PFSK-1 (cell line): ENCODE measurements around the gene RIMS4.

Experiments used
- FOXP2 ChIP-seq: optimal IDR thresholded peaks from 2 replicates; pipeline ENCODE3; 2011; ENCODE audit warnings: borderline replicate concordance, control low read depth, inconsistent platforms; ENCODE audit not compliant: insufficient read depth; ENCODE audit errors: extremely low read length, extremely low read depth
- POLR2AphosphoS5 ChIP-seq: IDR thresholded peaks from 2 replicates; pipeline ENCODE4 v1.6.1; 2012; ENCODE audit warnings: low read depth, mild to moderate bottlenecking, control low read depth, low read length, moderate library complexity
- REST ChIP-seq, 2 experiments: IDR thresholded peaks; 2 replicates each; pipeline versions ENCODE4 v1.6.1 to v1.8.0; 2011 to 2012; ENCODE audit warnings: low read depth in 2 of 2, low read length in 2 of 2, control low read depth in 1 of 2, inconsistent platforms in 1 of 2, mild to moderate bottlenecking in 1 of 2, moderate library complexity in 1 of 2; ENCODE audit not compliant: insufficient read depth in 1 of 2
- SIN3A ChIP-seq: IDR thresholded peaks from 2 replicates; pipeline ENCODE4 v1.6.1; 2012; ENCODE audit warnings: mild to moderate bottlenecking, low read length, moderate library complexity, borderline replicate concordance; ENCODE audit not compliant: insufficient read depth
- TAF1 ChIP-seq: IDR thresholded peaks from 2 replicates; pipeline ENCODE4 v1.6.1; 2012; ENCODE audit warnings: low read length, control low read depth, borderline replicate concordance; ENCODE audit not compliant: insufficient read depth

The RIMS4 gene

GRCh38 chr20:44784688-44785087 is 25.7 kb downstream of the RIMS4 start:
- TF ChIP-seq POLR2AphosphoS5 (no peak), FOXP2 (no peak), TAF1 (no peak), REST (IDR thresholded peaks at IDR 0.05; ENCODE audit: insufficient read depth in 1 of 2, low read depth in 2 of 2, low read length in 2 of 2) (no peak), SIN3A (no peak)

DNA sequence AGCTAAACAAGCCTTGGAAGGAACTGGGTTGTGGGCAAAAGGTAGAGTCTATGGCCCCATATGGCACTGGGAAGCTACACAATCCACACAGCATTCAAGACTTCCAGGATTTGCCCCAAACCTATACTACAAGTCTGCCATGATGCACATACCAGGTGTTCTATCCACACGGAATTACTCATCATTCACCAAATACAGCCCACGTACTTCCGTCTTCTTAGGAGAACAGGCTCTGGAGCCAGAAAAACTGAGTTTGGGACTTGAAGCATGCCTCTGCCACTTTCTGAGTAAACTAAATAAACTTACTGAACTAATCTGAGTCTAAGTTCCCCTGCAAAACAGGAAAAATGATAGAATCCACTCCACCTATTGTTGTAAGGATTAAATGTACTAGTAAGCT is 28.6 kb downstream of the RIMS4 start:
- TF ChIP-seq REST (IDR thresholded peaks at IDR 0.05; ENCODE audit: insufficient read depth in 1 of 2, low read depth in 2 of 2, low read length in 2 of 2) (no peak), TAF1 (no peak), SIN3A (no peak), POLR2AphosphoS5 (no peak), FOXP2 (no peak)

- TF ChIP-seq TAF1 = no peak
- no peak for TF ChIP-seq REST (IDR thresholded peaks at IDR 0.05; ENCODE audit: insufficient read depth in 1 of 2, low read depth in 2 of 2, low read length in 2 of 2)
- no peak for TF ChIP-seq SIN3A
- no peak for TF ChIP-seq POLR2AphosphoS5
- no peak for TF ChIP-seq FOXP2
Measured at GRCh38 chr20:44781118-44781517, 29.2 kb downstream of the RIMS4 start.

- TF ChIP-seq FOXP2 (no peak), SIN3A (no peak), REST (IDR thresholded peaks at IDR 0.05; ENCODE audit: insufficient read depth in 1 of 2, low read depth in 2 of 2, low read length in 2 of 2) (peak; percentile 96 to 100), TAF1 (no peak)
Measured at GRCh38 chr20:44780226-44780625, 30.1 kb downstream of the RIMS4 start.

GRCh38 chr20:44776980-44777379 is 33.4 kb downstream of the RIMS4 start:
- peak; percentile 90 to 98 for TF ChIP-seq REST (IDR thresholded peaks at IDR 0.05; ENCODE audit: insufficient read depth in 1 of 2, low read depth in 2 of 2, low read length in 2 of 2)
- TF ChIP-seq SIN3A = no peak
